Measurements from ENCODE around the gene PLXNA2.

The PLXNA2 gene

DNA sequence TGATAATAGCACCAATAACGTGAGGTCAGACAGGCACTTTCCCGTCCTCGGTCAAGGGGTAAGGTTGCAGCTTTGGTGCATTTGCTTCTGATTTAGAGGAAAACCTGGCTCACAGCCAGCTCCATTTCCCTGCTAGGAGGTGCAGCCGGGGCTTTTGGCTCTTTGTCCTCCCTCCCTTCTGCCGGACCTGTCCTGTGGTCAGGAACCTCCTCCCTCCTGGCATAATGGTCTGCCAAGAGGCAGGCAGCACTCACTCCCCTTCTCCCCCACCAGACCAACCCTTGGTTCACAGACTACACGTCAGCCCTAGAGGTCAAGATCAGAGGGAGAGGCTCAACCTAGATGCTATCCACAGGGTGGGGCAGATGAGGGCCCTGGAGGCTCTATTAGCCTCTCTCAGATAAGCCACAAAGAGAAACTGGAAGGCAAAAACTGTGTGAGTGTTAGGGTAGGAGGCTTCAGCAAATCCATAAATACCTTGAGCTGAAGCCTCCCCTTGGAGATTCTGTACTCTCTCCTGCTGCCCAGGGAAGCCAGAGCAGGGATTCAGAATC lies 64.8 kb downstream of the PLXNA2 start:
- peak in 1 of 14 donors; percentile 93 for DNase-seq

- peak in 1 of 14 donors; percentile 95 for DNase-seq
These were observed 66.1 kb downstream of the PLXNA2 start for GRCh38 chr1:208178091-208178529.

GRCh38 chr1:208177656-208178055 lies 66.5 kb downstream of the PLXNA2 start:
- DNase-seq: no peak

GRCh38 chr1:208176649-208177048 lies 67.5 kb downstream of the PLXNA2 start:
- DNase-seq: no peak

GRCh38 chr1:208175508-208175895 lies 68.7 kb downstream of the PLXNA2 start:
- DNase-seq: no peak

DNA sequence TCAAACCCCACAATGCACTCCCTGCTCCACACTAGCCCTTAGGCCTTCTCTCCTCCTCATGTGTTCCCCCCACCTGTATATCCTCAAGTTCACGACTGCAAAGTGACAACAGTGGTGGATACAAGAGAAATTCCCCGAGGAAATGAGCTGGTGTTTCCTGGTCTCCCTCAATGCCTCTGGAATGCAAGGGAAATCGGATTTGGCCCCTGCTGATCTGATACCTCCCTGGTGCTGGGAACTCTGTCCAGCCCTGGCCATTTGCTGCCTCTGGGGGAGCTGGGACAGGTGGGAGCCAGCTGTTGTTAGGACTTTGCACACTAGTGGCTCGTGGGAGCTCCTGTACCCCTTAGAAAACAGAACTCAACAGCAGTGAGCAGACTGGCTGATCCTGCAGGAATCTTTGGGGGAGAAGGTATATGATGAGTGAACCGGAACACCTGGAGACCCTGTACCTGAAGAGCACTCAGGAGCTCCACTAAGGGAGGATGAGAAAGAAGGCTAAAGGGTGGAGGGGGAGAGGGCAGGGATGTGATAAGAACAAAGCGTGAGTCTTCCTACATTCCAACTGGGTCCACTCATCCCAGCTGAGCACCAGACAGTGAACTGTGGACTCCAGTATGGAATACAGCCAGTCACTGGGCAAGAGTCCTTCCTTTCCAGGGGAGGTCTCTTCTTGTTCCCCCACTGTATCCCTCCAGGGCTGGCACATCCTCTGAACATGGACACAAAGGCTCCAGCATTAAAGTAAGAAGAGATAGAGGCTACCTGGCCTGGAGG lies 69.3 kb downstream of the PLXNA2 start:
- DNase-seq: no peak

GRCh38 chr1:208174200-208174599 lies 70.0 kb downstream of the PLXNA2 start:
- DNase-seq: peak in 1 of 14 donors; percentile 48

DNA sequence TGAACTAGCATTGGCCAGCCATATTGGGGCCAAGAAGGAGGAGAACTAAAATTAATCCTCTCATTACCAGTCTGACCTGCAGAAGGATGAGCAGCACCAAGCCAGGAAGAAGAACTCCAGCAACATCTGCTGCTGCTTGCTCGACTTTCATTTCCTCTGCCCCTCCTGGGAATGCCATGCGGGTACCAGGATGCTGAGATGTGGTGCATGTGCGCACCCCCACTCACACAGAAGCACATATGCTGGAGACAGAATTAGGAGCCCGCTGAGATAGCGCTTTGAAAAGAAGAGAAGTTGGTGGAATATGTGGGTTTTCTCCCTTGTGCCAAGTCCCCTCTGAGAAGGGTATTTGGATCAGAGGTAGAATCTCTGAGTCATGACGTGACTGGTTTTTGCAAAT lies 70.4 kb downstream of the PLXNA2 start:
- no peak for DNase-seq

GRCh38 chr1:208172423-208173145 lies 71.6 kb downstream of the PLXNA2 start:
- DNase-seq: no peak

- DNase-seq: no peak
These were observed 72.4 kb downstream of the PLXNA2 start for GRCh38 chr1:208171616-208172422.

DNA sequence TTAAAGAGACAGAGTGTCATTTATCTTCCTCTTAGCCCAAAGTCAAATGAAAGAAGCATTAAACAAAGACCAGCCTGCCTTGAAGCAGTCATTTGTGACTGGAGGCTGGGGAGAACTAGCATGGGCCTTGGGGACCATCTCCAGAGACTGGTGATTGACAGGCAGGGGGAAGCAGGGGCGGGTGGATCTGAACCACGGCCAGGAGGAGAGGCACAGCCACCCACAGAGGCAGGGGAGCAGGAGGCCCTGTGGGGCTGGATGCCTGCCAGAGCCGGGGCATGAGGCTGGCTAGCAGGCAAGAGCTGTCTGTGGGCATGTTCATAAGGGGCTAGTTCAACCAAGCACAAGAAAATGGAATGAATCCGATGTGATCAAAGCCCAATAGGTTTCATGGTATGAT lies 73.9 kb downstream of the PLXNA2 start:
- DNase-seq: peak in 5 of 14 donors; percentile 20 to 58 (median 26)

DNA sequence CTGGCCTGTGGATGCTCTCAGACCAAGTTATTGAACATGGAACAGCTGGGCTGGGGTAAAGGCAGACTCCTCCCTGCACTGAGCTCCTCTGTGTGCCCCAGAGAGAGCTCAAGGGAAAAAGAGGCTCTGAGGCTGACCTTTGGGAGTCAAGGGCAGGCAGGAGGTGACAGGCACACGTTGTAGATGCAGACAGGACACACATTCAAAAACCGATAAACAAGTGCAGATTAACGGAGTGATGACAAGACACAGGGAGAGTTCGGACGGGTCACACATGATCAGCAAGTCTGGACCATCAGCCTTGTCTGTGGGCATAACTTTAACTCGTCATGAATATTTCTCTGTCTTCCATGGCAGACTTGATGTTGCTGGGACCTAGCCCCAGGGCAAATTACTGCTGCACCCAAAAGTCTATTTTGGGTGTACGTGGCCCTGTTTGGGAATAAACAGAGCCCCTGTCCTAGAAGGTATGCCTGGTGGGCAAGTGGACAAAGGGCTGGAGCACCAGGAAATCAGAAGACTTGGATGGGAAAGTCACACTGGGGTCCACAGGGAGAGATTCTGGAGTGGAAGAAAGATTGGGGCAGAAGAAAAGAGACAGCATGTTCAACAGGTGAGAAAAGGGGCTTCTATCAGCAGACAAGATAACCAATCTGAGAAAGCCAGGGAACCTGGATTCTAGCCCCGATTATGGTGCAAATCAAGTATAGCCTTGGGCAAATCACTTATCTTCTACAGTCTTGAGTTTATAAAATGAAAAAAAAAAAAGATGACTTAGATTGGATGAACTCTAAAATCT lies 74.9 kb downstream of the PLXNA2 start:
- no peak for DNase-seq

DNA sequence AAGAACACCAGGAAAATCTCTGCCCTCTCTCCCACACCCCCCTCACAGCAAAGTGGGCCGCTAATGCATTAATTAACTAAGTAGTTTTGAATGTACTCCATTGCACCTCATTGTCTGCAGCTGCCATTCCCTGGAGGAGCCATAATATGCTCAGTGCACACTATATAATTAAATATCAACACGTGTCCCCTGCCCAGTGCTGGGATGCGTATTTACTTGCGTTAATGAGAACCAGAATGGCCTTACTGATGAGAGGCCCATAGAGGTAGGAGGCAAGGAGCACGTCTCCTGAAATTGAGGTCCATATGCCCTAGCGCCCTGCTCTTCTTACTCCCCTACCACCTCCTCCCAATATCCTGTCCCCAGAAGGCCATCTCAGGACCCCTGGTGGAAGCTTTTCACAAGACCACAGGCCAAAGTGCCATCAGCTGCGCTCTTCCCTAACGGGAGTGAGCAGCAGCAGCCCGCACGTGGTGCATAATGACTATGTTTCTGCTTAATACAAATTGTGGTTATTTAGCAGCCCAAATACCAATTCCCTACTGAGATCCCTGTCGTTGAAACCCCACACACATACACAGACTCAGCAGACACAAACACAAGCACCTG lies 76.8 kb downstream of the PLXNA2 start:
- no peak for DNase-seq

DNA sequence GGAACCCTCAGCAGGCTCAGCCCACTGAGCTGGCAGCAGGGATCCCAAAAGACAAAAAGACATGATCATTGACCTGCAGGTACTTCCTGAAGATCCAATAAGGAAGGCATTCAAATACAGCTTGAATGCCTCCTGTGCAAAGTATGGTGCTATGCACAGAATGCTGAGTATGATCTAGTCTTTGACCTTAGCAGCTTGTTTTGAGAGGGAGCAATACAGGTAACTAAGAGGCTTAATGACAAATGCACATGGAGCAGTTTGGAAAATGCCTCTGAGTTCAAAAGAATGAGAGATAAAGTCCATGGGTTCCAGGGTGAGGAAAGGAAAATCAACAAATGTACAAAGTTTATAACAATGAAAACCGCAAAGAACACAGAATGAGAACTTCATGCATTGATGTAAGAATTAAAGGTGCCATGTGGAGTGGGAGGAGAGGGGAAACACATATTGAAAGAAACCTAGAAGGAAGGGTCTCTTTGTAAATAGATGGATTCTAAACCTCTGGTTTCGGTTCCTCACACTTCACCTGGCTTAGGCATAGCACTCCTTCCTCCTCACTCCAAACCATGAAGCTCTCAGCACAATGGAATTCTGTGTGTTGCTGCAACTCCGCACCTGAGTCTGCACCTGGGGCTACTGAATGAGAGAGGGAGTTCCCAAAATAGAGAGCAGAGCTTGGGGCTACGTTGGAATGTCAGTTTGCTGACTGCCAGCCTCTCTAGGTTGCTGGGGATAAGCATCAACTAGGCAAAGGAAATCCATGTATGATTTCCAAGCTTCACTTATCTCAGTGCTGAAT lies 77.6 kb downstream of the PLXNA2 start:
- DNase-seq: no peak

GRCh38 chr1:208165659-208166058 lies 78.5 kb downstream of the PLXNA2 start:
- DNase-seq: peak in 1 of 14 donors; percentile 64

GRCh38 chr1:208164609-208165008 lies 79.6 kb downstream of the PLXNA2 start:
- DNase-seq: peak in 1 of 14 donors; percentile 45

DNA sequence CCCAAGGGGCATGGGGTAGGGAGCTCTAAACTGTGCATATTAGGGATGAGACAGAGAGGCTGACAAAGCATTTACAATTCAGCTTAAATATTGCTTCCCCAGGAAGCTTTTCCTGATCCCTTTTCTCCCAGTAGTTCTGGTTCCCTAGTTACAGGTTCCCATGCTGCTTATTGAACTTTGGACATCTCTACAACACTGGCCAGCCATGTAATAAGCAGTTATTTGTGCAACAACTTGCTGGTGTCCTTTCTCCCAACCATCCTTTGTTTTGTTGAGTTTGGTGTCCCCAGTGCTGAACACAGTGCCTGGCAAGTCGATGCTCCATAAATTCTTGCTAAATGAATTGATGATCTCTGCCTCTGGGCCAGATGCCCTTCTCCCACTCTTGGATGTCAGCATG lies 80.6 kb downstream of the PLXNA2 start:
- no peak for DNase-seq

- no peak for DNase-seq
These were observed 81.3 kb downstream of the PLXNA2 start for GRCh38 chr1:208162903-208163302.

DNA sequence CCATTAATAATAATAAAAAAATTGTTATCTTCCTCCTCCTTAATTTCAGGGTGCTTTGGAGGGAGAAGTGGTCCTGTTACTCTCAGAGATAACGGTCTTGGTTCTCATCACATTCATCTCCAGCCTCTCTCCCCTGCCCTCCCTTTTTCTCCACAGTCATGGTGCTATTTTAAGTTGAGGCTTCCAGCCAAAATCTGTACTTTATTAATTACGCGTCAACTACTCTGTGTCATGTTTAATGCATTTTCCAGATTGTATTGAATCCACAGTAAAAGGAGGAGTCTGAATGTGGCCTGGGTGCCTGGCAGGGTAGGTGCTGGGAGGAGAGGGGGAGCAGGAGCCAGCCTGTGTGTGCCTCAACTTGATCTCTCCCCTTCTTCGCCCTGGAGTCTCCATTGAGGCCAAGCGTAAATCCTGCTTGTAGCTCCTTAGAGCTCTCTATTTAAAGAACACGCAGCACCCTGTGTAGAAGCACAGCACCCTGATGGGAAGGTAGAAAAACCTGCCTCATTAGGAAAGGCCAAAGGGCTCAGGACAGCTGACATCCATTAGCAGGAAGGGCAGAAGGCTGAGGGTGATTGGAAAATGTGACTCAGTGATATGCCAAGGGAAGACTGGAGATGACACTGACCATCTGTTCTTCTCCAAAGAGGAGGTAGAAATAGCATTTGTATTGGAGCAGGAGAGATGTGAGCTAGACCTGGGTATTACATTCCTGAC lies 82.4 kb downstream of the PLXNA2 start:
- DNase-seq: peak in 4 of 14 donors; percentile 7 to 100 (median 47)

DNA sequence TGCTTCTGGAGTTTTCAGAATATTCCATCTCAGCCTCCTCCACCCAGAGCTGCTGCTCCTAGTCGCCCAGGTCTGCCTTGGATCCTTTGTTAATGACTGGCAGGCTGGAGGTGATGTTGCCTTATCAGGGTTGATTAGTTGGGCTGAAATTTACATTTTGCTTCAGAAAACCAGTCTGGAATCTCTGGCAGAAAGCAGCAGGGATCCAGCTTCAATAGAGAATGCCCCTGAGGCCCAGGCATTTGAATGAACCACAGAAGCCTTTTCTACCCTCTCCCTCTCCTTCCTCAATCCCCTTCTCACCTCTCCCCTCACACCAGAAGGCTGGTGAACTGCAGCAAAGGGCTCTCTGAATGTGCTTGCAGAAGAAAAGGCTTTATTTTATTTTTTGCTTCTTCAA lies 83.2 kb downstream of the PLXNA2 start:
- no peak for DNase-seq

Measured in C1 segment of cervical spinal cord (tissue), 14 donors.